Activated CD8-positive, alpha-beta memory T cell treated with anti-CD3 and anti-CD28 coated beads, Interleukin-2, amount 50 U/mL, for 48 hours (primary cell): ENCODE results near the gene PLCG2.
"Not testable (repeated sequence)": the region's sequence is repeated elsewhere in the genome, so short reads cannot be mapped to it uniquely, and the experiment has no call there.

Experiments used
- DNase-seq: peaks from one replicate; pipeline ENCODE4 v3.0.0-alpha.2; 2020

PLCG2 gene

GRCh38 chr16:81942007-81942601, 163.0 kb downstream of the PLCG2 start:
- DNase-seq = no peak

GRCh38 chr16:81945665-81946064, 166.6 kb downstream of the PLCG2 start:
- no peak for DNase-seq

DNA sequence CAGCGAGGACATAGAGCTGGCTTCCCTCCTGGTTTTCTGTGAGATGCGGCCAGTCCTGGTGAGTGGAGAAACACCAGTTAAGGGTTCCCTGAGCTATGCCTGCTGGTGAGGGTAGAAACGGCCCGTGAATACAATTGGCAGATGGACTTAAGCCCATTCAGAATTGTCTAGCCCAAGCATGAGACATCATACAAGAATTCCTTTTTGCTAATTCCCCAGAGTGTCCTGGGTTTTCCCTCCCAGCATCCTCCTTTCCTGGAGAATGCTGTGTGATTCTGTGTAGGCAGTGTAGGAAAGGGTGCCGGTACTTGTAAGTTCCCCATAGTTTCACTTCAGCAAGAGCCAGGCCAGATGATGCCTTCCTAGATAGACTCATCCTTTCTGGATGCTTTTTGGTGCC, 167.1 kb downstream of the PLCG2 start:
- DNase-seq = no peak

DNA sequence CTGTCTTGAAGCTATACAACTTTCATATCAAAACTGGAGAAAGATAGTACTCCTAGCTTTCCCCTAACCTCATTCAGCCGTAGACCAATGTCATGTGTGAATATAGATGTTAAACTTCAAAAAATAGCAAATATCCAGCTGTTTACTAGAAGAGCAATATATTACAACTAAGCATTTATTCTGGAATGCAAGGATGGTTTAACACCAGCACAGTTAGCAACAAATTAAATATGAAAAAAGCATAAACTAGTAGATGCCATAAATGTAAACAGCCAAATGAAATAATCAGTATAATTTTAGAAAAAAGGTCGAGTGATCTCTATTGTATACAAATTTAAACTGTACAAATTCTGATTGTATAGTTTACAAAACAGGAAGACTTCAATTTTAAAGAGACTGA, 172.5 kb downstream of the PLCG2 start:
- DNase-seq = no peak

GRCh38 chr16:81956213-81956948, 177.3 kb downstream of the PLCG2 start:
- no peak for DNase-seq

DNA sequence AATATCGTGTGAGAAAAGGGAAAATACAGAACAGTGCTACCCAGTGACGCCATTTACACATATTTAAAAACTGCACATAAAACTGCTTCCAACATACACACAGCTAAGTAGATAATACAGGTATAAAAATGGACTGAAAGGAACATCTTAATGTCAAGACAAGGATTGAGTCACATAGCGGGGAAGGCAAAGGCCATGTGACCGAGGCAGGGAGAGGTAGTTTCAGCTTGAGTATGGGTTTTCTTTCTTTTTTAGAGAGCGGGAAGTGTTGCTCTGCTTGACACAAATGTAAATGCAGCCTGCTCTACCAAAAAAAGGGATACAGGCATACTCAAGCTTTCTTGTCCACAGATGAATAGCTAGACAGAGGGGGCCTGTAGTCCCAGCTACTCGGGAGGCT, 185.7 kb downstream of the PLCG2 start:
- no peak for DNase-seq

GRCh38 chr16:81967358-81967757, 188.3 kb downstream of the PLCG2 start:
- no peak for DNase-seq

- no peak for DNase-seq
Measured at GRCh38 chr16:81971853-81972252, 192.8 kb downstream of the PLCG2 start.

DNA sequence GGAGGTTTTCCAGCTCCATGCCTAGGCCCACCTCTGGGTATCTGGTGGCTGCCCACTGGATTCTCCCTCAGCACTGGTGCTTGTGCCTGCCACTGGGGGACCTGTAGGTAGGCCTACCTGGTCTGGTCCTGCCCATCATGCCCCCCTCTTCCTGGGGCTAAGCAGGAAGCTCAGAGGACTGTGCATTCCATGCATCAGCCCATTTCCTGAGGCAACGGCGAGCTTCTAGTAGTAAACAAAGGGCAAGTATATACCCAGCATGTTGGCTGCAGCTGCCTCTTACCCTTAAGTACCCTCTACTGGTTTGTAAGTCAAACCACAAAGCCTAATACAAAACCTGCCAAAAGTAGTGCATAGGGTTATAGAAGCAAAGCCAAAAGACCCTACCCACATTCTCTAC, 194.6 kb downstream of the PLCG2 start:
- no peak for DNase-seq

- no peak for DNase-seq
Measured at GRCh38 chr16:81975637-81976036, 196.5 kb downstream of the PLCG2 start.

DNA sequence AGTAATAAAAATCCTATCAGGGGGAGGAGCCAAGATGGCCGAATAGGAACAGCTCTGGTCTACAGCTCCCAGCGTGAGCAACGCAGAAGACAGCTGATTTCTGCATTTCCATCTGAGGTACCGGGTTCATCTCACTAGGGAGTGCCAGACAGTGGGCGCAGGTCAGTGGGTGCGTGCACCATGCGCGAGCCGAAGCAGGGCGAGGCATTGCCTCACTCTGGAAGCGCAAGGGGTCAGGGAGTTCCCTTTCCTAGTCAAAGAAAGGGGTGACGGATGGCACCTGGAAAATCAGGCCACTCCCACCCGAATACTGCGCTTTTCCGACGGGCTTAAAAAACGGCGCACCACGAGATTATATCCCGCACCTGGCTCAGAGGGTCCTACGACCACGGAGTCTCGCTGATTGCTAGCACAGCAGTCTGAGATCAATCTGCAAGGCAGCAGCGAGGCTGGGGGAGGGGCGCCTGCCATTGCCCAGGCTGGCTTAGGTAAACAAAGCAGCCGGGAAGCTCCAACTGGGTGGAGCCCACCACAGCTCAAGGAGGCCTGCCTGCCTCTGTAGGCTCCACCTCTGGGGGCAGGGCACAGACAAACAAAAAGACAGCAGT, 198.3 kb downstream of the PLCG2 start:
- not testable (repeated sequence) for DNase-seq

- no peak for DNase-seq
Measured at GRCh38 chr16:81987121-81987520, 208.0 kb downstream of the PLCG2 start.

- no peak for DNase-seq
Measured at GRCh38 chr16:81987706-81988105, 208.6 kb downstream of the PLCG2 start.

DNA sequence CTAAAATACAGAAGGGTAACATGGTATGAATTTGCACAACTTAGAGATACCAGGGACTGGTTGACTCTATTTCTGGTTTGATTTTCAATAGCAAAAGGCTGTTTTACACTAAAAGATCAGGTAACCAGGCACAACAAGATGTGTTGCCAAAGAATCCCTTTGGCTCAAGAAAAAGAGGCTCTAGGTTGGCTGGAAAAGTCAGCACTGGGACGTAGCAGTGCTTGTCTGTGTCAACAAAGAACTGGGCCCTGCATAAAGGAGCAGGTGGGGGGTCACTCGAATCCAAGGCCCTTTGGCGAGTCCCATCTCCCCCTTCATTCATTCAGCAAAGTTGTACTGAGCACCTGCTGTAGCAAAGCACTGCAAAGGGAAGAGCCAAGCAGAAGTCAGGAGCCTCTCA, 213.8 kb downstream of the PLCG2 start:
- no peak for DNase-seq

DNA sequence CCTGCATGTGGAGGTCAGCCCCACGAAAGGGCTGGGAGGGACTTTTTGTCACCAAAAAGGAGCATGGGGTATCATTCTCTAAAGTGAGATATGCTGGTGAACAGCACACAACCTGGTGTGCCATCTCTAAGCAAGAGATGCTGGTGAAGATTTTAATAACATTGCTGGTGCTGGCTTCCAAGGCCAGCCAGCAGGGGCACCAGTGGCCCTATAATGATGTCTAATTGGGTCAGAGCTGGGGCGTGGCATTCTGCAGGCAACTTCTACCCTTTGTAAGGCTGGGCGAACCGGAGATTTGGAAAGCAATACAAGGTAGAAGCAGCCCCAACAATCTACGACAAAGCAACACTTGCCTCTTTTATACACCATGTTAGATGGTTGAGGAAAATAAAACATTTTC, 215.4 kb downstream of the PLCG2 start:
- DNase-seq = no peak

DNA sequence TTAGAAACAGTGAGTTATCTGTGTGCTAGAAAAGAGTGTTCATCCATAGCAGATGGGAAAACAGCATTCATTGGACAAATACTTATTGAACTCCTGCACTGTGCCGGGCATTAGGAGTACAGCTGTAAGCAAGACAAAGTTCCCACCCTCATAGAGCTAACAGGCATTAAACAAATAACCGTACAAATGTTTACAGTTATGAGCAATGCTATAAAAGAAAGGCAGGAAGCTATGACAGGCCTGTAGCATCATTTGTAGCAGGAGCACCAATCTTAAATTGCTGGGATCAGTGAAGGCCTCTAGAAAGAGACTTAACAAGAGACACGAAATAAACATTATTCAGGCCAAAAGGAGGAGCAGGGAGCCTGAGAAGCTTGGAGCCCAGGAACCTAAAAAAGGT, 216.6 kb downstream of the PLCG2 start:
- DNase-seq = no peak

DNA sequence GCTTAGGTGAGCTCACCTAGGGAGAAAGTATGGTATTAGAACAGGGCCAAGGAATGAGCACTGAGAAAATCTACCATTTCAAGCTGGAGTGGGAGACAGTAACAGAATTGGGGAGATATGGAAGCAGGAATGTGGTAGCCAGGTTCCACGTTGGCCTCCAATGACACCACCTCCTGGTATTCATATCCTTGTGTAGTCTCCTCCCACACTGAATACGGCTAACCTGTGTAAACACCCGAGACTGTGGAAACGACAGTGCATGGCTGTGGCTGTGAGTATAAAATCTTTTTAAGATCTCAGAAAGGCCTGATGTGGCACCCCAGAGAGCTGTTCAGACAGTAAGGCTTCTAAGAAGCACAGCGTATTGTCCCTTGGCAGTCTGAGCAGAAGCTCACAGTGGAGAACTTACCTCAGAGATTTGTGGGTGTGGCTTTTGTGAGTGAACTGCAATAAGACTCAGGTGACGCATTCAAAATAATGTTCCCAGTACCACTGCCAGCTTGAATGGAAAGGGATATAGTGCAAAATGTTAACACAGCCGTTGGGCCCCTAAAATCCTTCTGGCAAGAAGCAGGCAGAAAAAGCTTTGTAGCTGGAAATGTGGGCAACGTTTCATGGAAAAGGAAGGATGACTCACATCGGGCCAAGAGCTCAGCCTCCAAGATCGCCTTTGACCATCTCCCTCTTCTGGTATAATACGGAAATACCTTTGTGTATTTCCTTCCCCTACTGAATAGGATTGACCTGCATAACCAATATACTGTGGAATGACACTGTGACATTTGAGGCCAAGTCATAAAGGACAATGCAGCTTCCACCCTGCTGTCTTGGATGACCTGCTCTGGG, 217.8 kb downstream of the PLCG2 start:
- no peak for DNase-seq

- DNase-seq = no peak
Measured at GRCh38 chr16:81997738-81998137, 218.6 kb downstream of the PLCG2 start.

DNA sequence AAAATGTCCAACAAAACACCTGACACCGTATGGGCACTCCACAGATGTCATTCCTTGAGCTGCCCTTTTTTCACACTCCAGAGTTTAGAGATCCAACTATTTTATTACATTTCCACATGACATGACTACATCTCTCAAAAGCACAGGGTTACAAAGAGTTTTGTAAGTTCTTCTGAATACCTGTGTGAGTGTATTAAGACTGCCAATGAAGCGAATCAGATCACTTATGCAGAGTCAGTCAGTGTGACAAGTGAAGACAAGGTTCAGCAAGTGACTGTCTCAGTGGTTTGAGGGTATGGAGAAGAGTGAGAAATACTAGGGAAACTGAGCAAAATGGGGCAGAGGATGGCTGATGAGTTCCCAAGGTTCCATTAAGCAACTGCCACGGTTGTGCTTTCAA, 223.7 kb downstream of the PLCG2 start:
- DNase-seq = no peak

DNA sequence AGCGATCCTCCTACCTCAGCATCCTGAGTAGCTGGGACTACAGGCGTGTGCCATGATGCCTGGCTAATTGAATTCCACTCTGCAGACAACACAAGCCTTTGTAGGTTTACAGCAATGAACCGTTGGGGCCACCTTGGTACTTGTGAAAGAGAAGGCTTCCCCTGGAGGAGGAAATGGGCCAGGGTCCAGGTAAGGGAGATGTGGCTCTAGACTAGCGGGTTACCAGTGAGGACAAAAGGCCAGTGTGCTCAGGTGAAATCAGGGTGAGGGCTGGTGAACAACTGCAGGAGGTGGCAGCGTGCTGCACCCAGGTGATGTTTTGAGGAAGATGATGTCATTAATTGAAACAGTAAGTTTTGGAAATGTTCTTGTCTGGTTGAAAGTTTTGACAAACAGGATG, 225.5 kb downstream of the PLCG2 start:
- no peak for DNase-seq

- DNase-seq = no peak
Measured at GRCh38 chr16:82005027-82005830, 226.1 kb downstream of the PLCG2 start.

DNA sequence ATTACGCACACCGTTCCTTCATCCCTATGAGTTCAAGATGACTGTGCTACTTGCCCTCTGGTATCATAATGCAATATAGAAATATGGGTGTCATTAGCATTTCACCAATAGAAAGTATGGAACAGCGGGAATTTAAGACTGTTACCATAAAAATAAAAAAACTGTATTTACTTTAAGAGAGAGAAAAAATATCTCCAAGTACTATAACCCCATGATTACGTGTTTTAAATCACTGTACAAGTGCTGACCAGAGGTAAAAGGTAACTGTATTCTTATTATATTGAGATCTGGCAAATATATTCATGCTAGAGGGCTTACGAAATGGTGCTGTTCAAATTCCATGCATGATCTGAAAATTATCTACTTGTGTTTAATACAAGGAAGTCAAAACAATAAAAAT, 226.9 kb downstream of the PLCG2 start:
- no peak for DNase-seq

DNA sequence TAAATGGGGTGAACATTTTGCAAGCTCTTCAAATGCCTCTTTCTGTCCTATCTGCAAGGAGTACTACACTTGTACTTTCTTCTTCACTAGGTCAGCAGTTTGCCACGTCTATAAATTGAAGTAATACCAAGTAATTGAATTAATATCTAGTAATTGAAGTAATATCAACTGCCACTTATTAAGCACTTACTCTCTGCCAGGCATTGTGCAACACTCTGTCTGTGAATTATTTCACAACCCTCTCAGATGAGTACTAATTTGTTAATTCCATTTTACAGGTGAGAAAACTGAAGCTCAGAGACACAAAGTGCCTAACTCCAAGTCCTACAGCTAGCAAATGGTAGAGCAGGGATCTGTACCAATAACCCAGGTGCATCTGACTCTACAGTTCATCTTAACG, 228.1 kb downstream of the PLCG2 start:
- no peak for DNase-seq
